Upper lobe of left lung (tissue), 6 donors: Measurements from ENCODE around the gene TRAPPC3. TPM values are rescaled to one million over a fixed set of nuclear protein-coding genes. Genes with fewer than 3 reads are reported as not detected.

ENCODE experiments used
- ATAC-seq, 2 donors: fragments of 200-7000 bp; cut with Tn5 transposase; one replicate each; pipeline ENCODE4 v1.9.1; 2022; ENCODE audit warnings: mild to moderate bottlenecking in 2 of 2, moderate library complexity in 2 of 2; ENCODE audit not compliant: low FRiP score in 2 of 2
- DNase-seq, 2 donors: peaks; one replicate each; pipeline ENCODE4 v3.0.0-alpha.2; 2019 to 2020
- H3K27ac ChIP-seq, 4 donors: fragments of 200-600 bp; sonication (generic); one replicate each; pipeline ENCODE4 v1.5.1; 2016 to 2019
- H3K27me3 ChIP-seq, 4 donors: fragments of 200-600 bp; sonication (generic); one replicate each; pipeline ENCODE4 v1.5.1; 2017 to 2019
- H3K36me3 ChIP-seq, 4 donors: fragments of 200-600 bp; sonication (generic); one replicate each; pipeline ENCODE4 v1.5.1; 2016 to 2019
- H3K4me1 ChIP-seq, 4 donors: fragments of 200-600 bp; sonication (generic); one replicate each; pipeline ENCODE4 v1.5.1; 2018 to 2019
- H3K4me3 ChIP-seq, 4 donors: fragments of 200-600 bp; sonication (generic); one replicate each; pipeline ENCODE4 v1.5.1; 2017 to 2019; ENCODE audit warnings: mild to moderate bottlenecking in 2 of 4, moderate library complexity in 1 of 4
- H3K9me3 ChIP-seq, 4 donors: fragments of 200-600 bp; sonication (generic); one replicate each; pipeline ENCODE4 v1.5.1; 2018 to 2019
- CTCF ChIP-seq, 6 experiments: fragments of 450-650 bp in 4 of 6; fragments of 200-600 bp in 2 of 6; sonication (generic) in 2 of 6; IDR thresholded peaks; one replicate each; pipeline ENCODE4 v1.5.1; 2016 to 2019; ENCODE audit warnings: antibody characterized with exemption in 6 of 6
- EP300 ChIP-seq, 4 donors: sonication (generic); formaldehyde crosslinking; IDR thresholded peaks; one replicate each; pipeline ENCODE4 v1.5.1; 2017; ENCODE audit warnings: antibody characterized with exemption in 4 of 4, control low read depth in 2 of 4
- POLR2A ChIP-seq, 4 donors: fragments of 450-650 bp; IDR thresholded peaks; one replicate each; pipeline ENCODE4 v1.5.1; 2016 to 2017; ENCODE audit warnings: antibody characterized with exemption in 4 of 4, mild to moderate bottlenecking in 2 of 4
- POLR2AphosphoS5 ChIP-seq, 2 donors: sonication (generic); formaldehyde crosslinking; IDR thresholded peaks; one replicate each; pipeline ENCODE4 v1.5.1; 2017; ENCODE audit warnings: antibody characterized with exemption in 2 of 2
- WGBS, 2 donors: methylation state at CpG; one replicate each; pipeline ENCODE4 v1.1.5; 2017 to 2018; 5-methylcytosine and 5-hydroxymethylcytosine counted together
- total RNA-seq, 6 donors: library from RNA; depleted of rRNA in 4 of 6; stranded (reverse); fragments of >200 nt in 4 of 6; gene quantifications; one replicate each; pipeline versions ENCODE4 v1.1.0 to v1.2.1, GENCODE V29; 2016 to 2021
- donor health status: DM: no; HTN: no; CAD: no; lungs with moderate emphysema.
- donor health status: DM: no; HTN: yes; CAD: no; lungs with severe emphysema.

The TRAPPC3 gene
- total RNA-seq, 6 donors from 2014 or later, result 65.8 to 120 (median 75.5) TPM

GRCh38 chr1:36124404-36125128 lies 24.7 kb downstream of the TRAPPC3 start:
- no peak for ATAC-seq
- no peak overlapping the region for H3K27ac ChIP-seq
- H3K36me3 ChIP-seq, result no peaks in the 10 kb centered on the region
- peaks cover 0 to 12% (median 2%) of the 10 kb centered on the region in 4 donors for H3K27me3 ChIP-seq
- DNase-seq, result no peak
- H3K4me3 ChIP-seq, result peak overlapping the region in 3 of 4 donors; percentile 40 to 48 (median 47)
- no peak for TF ChIP-seq EP300 (IDR thresholded peaks at IDR 0.05)
- TF ChIP-seq POLR2AphosphoS5 (IDR thresholded peaks at IDR 0.05), result no peak
- TF ChIP-seq CTCF (IDR thresholded peaks at IDR 0.05), result no peak
- no peak for TF ChIP-seq POLR2A (IDR thresholded peaks at IDR 0.05)
- 45 to 69% methylated on average over 2 to 19 of the region's 42 CpGs for WGBS, 2 donors
- H3K9me3 ChIP-seq, result no peaks in the 10 kb centered on the region
- H3K4me1 ChIP-seq, result peaks cover 6 to 27% (median 12%) of the 10 kb centered on the region in 4 donors

GRCh38 chr1:36123356-36123755 lies 25.9 kb downstream of the TRAPPC3 start:
- WGBS, 2 donors, result 43 to 65% methylated on average over 8 of the region's 8 CpGs
- TF ChIP-seq EP300 (IDR thresholded peaks at IDR 0.05), result no peak
- TF ChIP-seq CTCF (IDR thresholded peaks at IDR 0.05), result no peak
- TF ChIP-seq POLR2A (IDR thresholded peaks at IDR 0.05), result no peak
- no peak for TF ChIP-seq POLR2AphosphoS5 (IDR thresholded peaks at IDR 0.05)
- H3K27ac ChIP-seq, result peak overlapping the region in 1 of 4 donors; percentile 45
- H3K27me3 ChIP-seq, result peaks cover 0 to 12% (median 2%) of the 10 kb centered on the region in 4 donors
- H3K9me3 ChIP-seq, result no peaks in the 10 kb centered on the region
- peak in 1 of 2 donors; percentile 32 for DNase-seq
- ATAC-seq, result peak; percentile 23 to 76
- no peak overlapping the region for H3K4me3 ChIP-seq
- peaks cover 11 to 31% (median 14%) of the 10 kb centered on the region in 4 donors for H3K4me1 ChIP-seq
- H3K36me3 ChIP-seq, result no peaks in the 10 kb centered on the region

DNA sequence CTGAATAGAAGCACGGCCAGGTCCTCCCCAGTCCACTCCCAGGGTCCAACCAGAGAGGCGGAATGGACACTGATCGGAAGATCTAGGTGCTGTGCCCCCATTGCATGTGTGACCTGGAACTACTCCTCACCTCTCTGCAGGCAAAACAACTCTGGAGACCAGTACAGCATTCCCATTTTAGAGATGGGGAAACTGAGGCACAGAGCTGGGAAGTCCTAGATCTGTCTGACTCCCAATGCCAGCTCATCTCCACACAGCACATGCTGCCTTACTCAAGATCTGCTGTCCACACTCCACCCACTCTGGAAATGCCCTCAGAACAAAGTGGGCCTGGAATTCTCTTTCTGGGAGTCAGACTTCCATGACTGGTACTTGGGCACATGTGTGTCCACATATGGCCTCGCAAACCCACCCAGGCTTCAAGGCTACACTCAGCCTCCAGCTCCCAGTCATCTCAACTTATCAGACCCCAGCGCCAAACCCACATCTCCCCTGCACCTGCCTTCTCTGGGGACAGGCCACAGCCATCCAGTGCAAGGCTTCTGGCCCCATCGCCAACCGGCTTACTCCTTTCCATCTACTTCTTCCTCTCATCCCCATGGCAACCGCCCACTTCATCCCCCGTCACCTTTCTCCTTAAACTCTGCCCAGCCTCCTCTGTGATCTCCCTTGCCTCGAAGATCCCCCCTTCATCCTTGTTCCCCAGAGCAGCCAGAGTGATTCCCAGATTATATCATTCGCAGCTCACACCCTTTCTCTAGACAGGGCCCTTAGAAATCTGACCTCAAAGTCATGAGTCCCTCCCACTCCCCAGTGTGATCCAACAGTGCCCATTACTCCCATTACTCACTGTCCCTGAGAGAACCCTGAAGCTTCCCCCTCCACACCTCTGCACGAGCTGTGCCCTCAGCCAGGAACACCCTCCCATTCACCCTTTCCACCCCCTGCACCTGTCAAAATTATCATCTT lies 26.9 kb downstream of the TRAPPC3 start:
- peaks cover 0 to 12% (median 2%) of the 10 kb centered on the region in 4 donors for H3K27me3 ChIP-seq
- no peaks in the 10 kb centered on the region for H3K36me3 ChIP-seq
- ATAC-seq, result no peak
- TF ChIP-seq EP300 (IDR thresholded peaks at IDR 0.05) (no peak), CTCF (IDR thresholded peaks at IDR 0.05) (no peak), POLR2AphosphoS5 (IDR thresholded peaks at IDR 0.05) (no peak), POLR2A (IDR thresholded peaks at IDR 0.05) (no peak)
- 81 to 90% methylated on average over 12 of the region's 12 CpGs for WGBS, 2 donors
- H3K4me1 ChIP-seq, result peaks cover 11 to 31% (median 14%) of the 10 kb centered on the region in 4 donors
- no peaks in the 10 kb centered on the region for H3K9me3 ChIP-seq
- H3K4me3 ChIP-seq, result no peak overlapping the region
- DNase-seq, result no peak
- H3K27ac ChIP-seq, result peak overlapping the region in 1 of 4 donors; percentile 45

GRCh38 chr1:36119456-36119855 lies 29.8 kb downstream of the TRAPPC3 start:
- Histone ChIP-seq H3K9me3 (no peaks in the 10 kb centered on the region), H3K4me1 (peaks cover 6 to 31% (median 12%) of the 10 kb centered on the region in 4 donors), H3K27ac (no peak overlapping the region), H3K36me3 (no peaks in the 10 kb centered on the region), H3K27me3 (peaks cover 0 to 1% (median 0%) of the 10 kb centered on the region in 4 donors), H3K4me3 (no peak overlapping the region)
- TF ChIP-seq POLR2A (IDR thresholded peaks at IDR 0.05) (no peak), EP300 (IDR thresholded peaks at IDR 0.05) (no peak), CTCF (IDR thresholded peaks at IDR 0.05) (no peak), POLR2AphosphoS5 (IDR thresholded peaks at IDR 0.05) (no peak)
- ATAC-seq (no peak), DNase-seq (no peak)
- 46 to 55% methylated on average over 8 of the region's 9 CpGs for WGBS, 2 donors
